Measurements from ENCODE around the gene HTATSF1. TPM values are rescaled to one million over a fixed set of nuclear protein-coding genes. Genes with fewer than 3 reads are reported as not detected.

Gene HTATSF1
- polyA plus RNA-seq (2012; ENCODE audit: insufficient read depth, insufficient read length): 89.9 TPM

GRCh38 chrX:136497556-136498052 is at the start of gene HTATSF1:
Gene HTATSF1, plus strand, starts transcription at chrX:136497592. Its CDS starts 93 bp downstream, at chrX:136497685.
- no peak for DNase-seq (ENCODE audit: low read depth, low spot score)
- peak within 1 kb of the TSS; percentile 82 for H3K4me3 ChIP-seq (ENCODE audit: low read length)

- H3K4me3 ChIP-seq (ENCODE audit: low read length): no peak overlapping the region
These were observed 49.4 kb upstream of the HTATSF1 start for GRCh38 chrX:136447968-136448367.

GRCh38 chrX:136450050-136450830 is 47.2 kb upstream of the HTATSF1 start:
- DNase-seq (ENCODE audit: low read depth, low spot score): no peak
- no peak overlapping the region for H3K4me3 ChIP-seq (ENCODE audit: low read length)

More at GRCh38 chrX:136447968-136448367, 49.4 kb upstream of the HTATSF1 start:
- no peak for DNase-seq (ENCODE audit: low read depth, low spot score)

GRCh38 chrX:136452614-136453013 is 44.8 kb upstream of the HTATSF1 start:
- no peak for DNase-seq (ENCODE audit: low read depth, low spot score)

GRCh38 chrX:136453114-136453513 is 44.3 kb upstream of the HTATSF1 start:
- no peak overlapping the region for H3K4me3 ChIP-seq (ENCODE audit: low read length)
- no peak for DNase-seq (ENCODE audit: low read depth, low spot score)

More at GRCh38 chrX:136452614-136453013, 44.8 kb upstream of the HTATSF1 start:
- H3K4me3 ChIP-seq (ENCODE audit: low read length): no peak overlapping the region

GRCh38 chrX:136453771-136454170 is 43.6 kb upstream of the HTATSF1 start:
- H3K4me3 ChIP-seq (ENCODE audit: low read length): no peak overlapping the region
- DNase-seq (ENCODE audit: low read depth, low spot score): no peak

GRCh38 chrX:136456133-136456532 is 41.3 kb upstream of the HTATSF1 start:
- H3K4me3 ChIP-seq (ENCODE audit: low read length): no peak overlapping the region
- no peak for DNase-seq (ENCODE audit: low read depth, low spot score)

GRCh38 chrX:136457303-136457917 is 40.0 kb upstream of the HTATSF1 start:
- DNase-seq (ENCODE audit: low read depth, low spot score): no peak
- no peak overlapping the region for H3K4me3 ChIP-seq (ENCODE audit: low read length)

GRCh38 chrX:136464589-136464988 is 32.8 kb upstream of the HTATSF1 start:
- DNase-seq (ENCODE audit: low read depth, low spot score): no peak
- H3K4me3 ChIP-seq (ENCODE audit: low read length): no peak overlapping the region

GRCh38 chrX:136467303-136467702 is 30.1 kb upstream of the HTATSF1 start:
- no peak for DNase-seq (ENCODE audit: low read depth, low spot score)
- no peak overlapping the region for H3K4me3 ChIP-seq (ENCODE audit: low read length)

GRCh38 chrX:136468391-136469103 is 28.8 kb upstream of the HTATSF1 start:
- no peak overlapping the region for H3K4me3 ChIP-seq (ENCODE audit: low read length)
- no peak for DNase-seq (ENCODE audit: low read depth, low spot score)

- no peak overlapping the region for H3K4me3 ChIP-seq (ENCODE audit: low read length)
- no peak for DNase-seq (ENCODE audit: low read depth, low spot score)
These were observed 23.7 kb upstream of the HTATSF1 start for GRCh38 chrX:136473663-136474062.

GRCh38 chrX:136475236-136475635 is 22.2 kb upstream of the HTATSF1 start:
- no peak overlapping the region for H3K4me3 ChIP-seq (ENCODE audit: low read length)
- DNase-seq (ENCODE audit: low read depth, low spot score): no peak

GRCh38 chrX:136476501-136476900 is 20.9 kb upstream of the HTATSF1 start:
- H3K4me3 ChIP-seq (ENCODE audit: low read length): no peak overlapping the region
- no peak for DNase-seq (ENCODE audit: low read depth, low spot score)

- DNase-seq (ENCODE audit: low read depth, low spot score): peak; percentile 31
- no peak overlapping the region for H3K4me3 ChIP-seq (ENCODE audit: low read length)
These were observed 20.4 kb upstream of the HTATSF1 start for GRCh38 chrX:136477026-136477425.

- no peak for DNase-seq (ENCODE audit: low read depth, low spot score)
- no peak overlapping the region for H3K4me3 ChIP-seq (ENCODE audit: low read length)
These were observed 17.0 kb upstream of the HTATSF1 start for GRCh38 chrX:136480383-136480782.

GRCh38 chrX:136487647-136488046 is 9.7 kb upstream of the HTATSF1 start, which contains the start of gene BRS3:
Gene BRS3, plus strand, starts transcription at chrX:136487947. Its CDS starts 168 bp downstream, at chrX:136488115.
- no peak for DNase-seq (ENCODE audit: low read depth, low spot score)
- H3K4me3 ChIP-seq (ENCODE audit: low read length): no peak within 1 kb of the TSS

GRCh38 chrX:136488706-136489105 is 8.7 kb upstream of the HTATSF1 start:
- DNase-seq (ENCODE audit: low read depth, low spot score): no peak
- H3K4me3 ChIP-seq (ENCODE audit: low read length): no peak overlapping the region

GRCh38 chrX:136491832-136492231 is 5.6 kb upstream of the HTATSF1 start:
- no peak overlapping the region for H3K4me3 ChIP-seq (ENCODE audit: low read length)
- no peak for DNase-seq (ENCODE audit: low read depth, low spot score)

GRCh38 chrX:136493011-136493410 is 4.4 kb upstream of the HTATSF1 start:
- no peak for DNase-seq (ENCODE audit: low read depth, low spot score)

More at GRCh38 chrX:136493011-136493410, 4.4 kb upstream of the HTATSF1 start:
- no peak overlapping the region for H3K4me3 ChIP-seq (ENCODE audit: low read length)

Measured in Jurkat, Clone E6-1 (cell line).